Body of pancreas (tissue), 4 donors: ENCODE measurements around the gene CALCOCO2. TPM values are rescaled to one million over a fixed set of nuclear protein-coding genes. Genes with fewer than 3 reads are reported as not detected.
A peak's percentile ranks its signal among the peaks of the same experiment; 100 is the strongest.

Experiments used
- ATAC-seq: fragments of 150-250 bp; one replicate; pipeline ENCODE4 v1.9.1; 2016
- DNase-seq, 4 donors: peaks; one replicate each; pipeline ENCODE4 v3.0.0-alpha.2; 2019
- H3K27ac ChIP-seq, 4 donors: fragments of 200-600 bp; sonication (generic); 1 replicate in 3 of 4; 2 replicates in 1 of 4; pipeline versions ENCODE4 v1.5.1 to v1.6.1; 2016 to 2019; ENCODE audit warnings: mild to moderate bottlenecking in 1 of 4, mixed read lengths in 1 of 4, moderate library complexity in 1 of 4
- H3K27me3 ChIP-seq, 2 donors: fragments of 200-600 bp; sonication (generic); one replicate each; pipeline ENCODE4 v1.6.0; 2016; ENCODE audit warnings: mild to moderate bottlenecking in 1 of 2
- H3K36me3 ChIP-seq, 2 donors: fragments of 200-600 bp; sonication (generic); replicated peaks in 1 of 2; 2 replicates each; pipeline ENCODE4 v1.5.1; 2016; ENCODE audit warnings: low read depth in 2 of 2; ENCODE audit not compliant: insufficient read depth in 1 of 2
- H3K4me1 ChIP-seq: fragments of 200-600 bp; sonication (generic); one replicate; pipeline ENCODE4 v1.6.0; 2016
- H3K4me3 ChIP-seq, 2 donors: fragments of 200-600 bp; sonication (generic); 1 replicate in 1 of 2; 2 replicates in 1 of 2; pipeline ENCODE4 v1.5.1; 2016 to 2019
- H3K9me3 ChIP-seq, 3 donors: fragments of 200-600 bp; sonication (generic); 1 replicate in 2 of 3; 2 replicates in 1 of 3; pipeline ENCODE4 v1.5.1; 2016
- POLR2A ChIP-seq, 3 donors: fragments of 450-650 bp; IDR thresholded peaks; one replicate each; pipeline ENCODE4 v1.6.1; 2016; ENCODE audit warnings: antibody characterized with exemption in 3 of 3, mild to moderate bottlenecking in 2 of 3
- WGBS, 2 donors: methylation state at CpG; one replicate each; pipeline ENCODE4 v1.1.5; 2017; 5-methylcytosine and 5-hydroxymethylcytosine counted together
- intact Hi-C: fragments of 100-400 bp; cut with DNase I; formaldehyde crosslinking; loops from one replicate; pipeline ENCODE4 v1.15.1; 2023
- total RNA-seq, 2 donors: library from RNA; depleted of rRNA; stranded (reverse); fragments of >200 nt; gene quantifications; one replicate each; pipeline ENCODE4 v1.1.0, GENCODE V29; 2016
- TF ChIP-seq, protein P1 (sequence below), 7 experiments: fragments of 450-650 bp in 4 of 7; fragments of 200-600 bp in 3 of 7; sonication (generic) in 3 of 7; IDR thresholded peaks; one replicate each; pipeline ENCODE4 v1.5.1; 2016 to 2019; ENCODE audit warnings: antibody characterized with exemption in 7 of 7

CALCOCO2 gene
- total RNA-seq, 2 donors from 2014 or later: 62.8 to 69.9 TPM

DNA sequence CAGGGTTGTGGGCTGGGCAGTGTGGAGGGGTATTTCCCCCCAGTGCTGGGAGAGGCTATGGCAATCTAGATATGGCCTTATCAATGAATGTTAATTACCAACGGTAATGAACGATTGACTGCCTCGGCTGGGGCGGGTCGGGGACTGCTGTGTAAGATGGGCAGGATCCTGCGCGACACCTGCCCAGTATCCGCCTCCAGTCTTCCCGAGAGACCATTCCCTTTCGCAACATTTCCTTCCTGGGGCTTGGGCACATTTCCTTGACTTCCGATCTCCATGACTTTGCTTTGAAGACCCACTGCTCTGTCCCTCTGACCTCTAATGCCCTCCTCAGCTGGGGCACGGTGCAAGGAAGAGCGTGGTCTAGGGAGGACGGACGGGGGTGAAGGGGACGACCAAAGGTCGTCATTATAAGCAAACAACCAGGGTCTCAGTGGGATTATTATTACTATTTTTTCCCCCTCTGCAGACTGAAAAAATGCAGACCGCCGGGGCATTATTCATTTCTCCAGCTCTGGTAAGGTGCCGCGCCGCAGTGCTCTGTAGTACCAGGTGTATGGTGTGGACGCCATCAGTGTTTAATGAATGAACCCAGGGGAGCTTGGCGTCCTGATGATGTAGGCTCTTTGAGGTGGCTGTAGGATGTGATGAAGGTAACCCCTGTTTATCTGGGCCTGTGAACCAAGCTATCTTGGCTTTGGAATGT lies 62.3 kb downstream of the CALCOCO2 start:
- peak overlapping the region; percentile 42 to 92 (median 82) for H3K27ac ChIP-seq
- WGBS, 2 donors: 0 to 1% methylated on average over 22 to 24 of the region's 24 CpGs
- no peak for TF ChIP-seq POLR2A (IDR thresholded peaks at IDR 0.05)
- TF ChIP-seq, protein P1, sequence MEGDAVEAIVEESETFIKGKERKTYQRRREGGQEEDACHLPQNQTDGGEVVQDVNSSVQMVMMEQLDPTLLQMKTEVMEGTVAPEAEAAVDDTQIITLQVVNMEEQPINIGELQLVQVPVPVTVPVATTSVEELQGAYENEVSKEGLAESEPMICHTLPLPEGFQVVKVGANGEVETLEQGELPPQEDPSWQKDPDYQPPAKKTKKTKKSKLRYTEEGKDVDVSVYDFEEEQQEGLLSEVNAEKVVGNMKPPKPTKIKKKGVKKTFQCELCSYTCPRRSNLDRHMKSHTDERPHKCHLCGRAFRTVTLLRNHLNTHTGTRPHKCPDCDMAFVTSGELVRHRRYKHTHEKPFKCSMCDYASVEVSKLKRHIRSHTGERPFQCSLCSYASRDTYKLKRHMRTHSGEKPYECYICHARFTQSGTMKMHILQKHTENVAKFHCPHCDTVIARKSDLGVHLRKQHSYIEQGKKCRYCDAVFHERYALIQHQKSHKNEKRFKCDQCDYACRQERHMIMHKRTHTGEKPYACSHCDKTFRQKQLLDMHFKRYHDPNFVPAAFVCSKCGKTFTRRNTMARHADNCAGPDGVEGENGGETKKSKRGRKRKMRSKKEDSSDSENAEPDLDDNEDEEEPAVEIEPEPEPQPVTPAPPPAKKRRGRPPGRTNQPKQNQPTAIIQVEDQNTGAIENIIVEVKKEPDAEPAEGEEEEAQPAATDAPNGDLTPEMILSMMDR (IDR thresholded peaks at IDR 0.05): no peak
- intact Hi-C loops: no loop called here
- H3K36me3 ChIP-seq: peaks cover 0 to 6% of the 10 kb centered on the region in 2 donors
- H3K27me3 ChIP-seq: no peaks in the 10 kb centered on the region
- no peak for ATAC-seq
- H3K4me3 ChIP-seq: peak overlapping the region; percentile 77 to 78
- H3K9me3 ChIP-seq: no peaks in the 10 kb centered on the region
- no peak for DNase-seq
- H3K4me1 ChIP-seq: peaks cover 23% of the 10 kb centered on the region

DNA sequence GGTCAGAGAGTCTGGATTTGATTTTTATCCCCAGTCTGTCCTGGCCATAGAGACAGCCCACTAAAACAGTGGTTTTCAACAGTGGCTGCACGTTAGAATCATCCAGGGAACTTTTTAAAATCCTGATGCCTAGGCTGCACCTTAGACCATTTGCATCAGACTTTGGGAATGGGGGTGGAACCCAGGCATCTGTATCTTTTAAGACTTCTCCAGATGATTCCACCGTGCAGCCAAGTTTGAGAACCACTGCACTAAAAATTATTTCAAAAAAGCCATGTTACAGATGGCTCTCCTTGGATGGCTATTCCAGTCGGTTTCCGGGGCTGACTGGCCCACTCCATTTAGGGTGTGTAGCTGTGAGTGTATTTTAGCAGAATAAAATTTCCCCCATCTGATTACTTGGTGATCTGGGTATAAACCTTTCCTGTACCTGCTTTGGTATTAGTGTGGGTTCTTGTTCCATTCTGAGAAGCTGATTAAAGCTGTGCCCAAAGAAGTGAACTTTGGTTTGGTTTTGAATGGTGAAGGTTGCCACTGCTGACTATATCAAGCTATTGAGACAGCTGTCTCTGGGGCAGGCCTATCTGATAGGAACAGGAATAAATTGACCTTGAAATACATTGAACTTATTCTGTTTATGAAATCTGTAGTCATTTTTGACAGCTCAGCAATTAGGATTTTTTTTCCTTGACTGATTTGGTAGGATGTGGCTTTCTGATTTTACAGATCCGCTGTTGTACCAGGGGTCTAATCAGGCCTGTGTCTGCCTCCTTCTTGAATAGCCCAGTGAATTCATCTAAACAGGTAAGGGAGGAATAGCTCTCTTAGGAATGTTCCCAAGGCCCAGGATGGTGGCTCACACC lies 63.0 kb downstream of the CALCOCO2 start:
- Histone ChIP-seq H3K36me3 (peaks cover 0 to 6% of the 10 kb centered on the region in 2 donors), H3K27me3 (no peaks in the 10 kb centered on the region), H3K27ac (no peak overlapping the region), H3K4me3 (peak overlapping the region in 1 of 2 donors; percentile 78), H3K4me1 (peaks cover 23% of the 10 kb centered on the region), H3K9me3 (no peaks in the 10 kb centered on the region)
- no peak for ATAC-seq
- WGBS, 2 donors: 46 to 58% methylated on average over 5 of the region's 5 CpGs
- no peak for DNase-seq
- intact Hi-C loops: no loop called here
- TF ChIP-seq, protein P1 (IDR thresholded peaks at IDR 0.05): no peak
- TF ChIP-seq POLR2A (IDR thresholded peaks at IDR 0.05): no peak

DNA sequence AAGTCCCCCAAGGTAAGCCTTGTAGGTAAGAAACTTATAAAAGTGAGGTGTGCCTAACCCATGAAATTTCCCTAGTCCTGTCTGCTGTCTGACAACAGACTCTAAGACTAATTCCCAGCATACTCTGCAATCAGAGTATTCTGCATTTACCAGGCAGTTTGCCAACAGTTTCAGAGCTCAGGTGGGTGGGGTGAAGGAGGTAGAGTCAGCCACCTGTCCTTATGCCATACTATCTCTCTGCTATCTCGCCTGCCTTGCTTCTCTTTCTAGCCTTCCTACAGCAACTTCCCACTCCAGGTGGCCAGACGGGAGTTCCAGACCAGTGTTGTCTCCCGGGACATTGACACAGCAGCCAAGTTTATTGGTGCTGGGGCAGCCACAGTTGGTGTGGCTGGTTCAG lies 64.1 kb downstream of the CALCOCO2 start:
- no peak for DNase-seq
- 67 to 69% methylated on average over 2 to 3 of the region's 3 CpGs for WGBS, 2 donors
- Histone ChIP-seq H3K27me3 (no peaks in the 10 kb centered on the region), H3K36me3 (peaks cover 0 to 6% of the 10 kb centered on the region in 2 donors), H3K9me3 (no peaks in the 10 kb centered on the region), H3K27ac (no peak overlapping the region), H3K4me3 (no peak overlapping the region), H3K4me1 (peaks cover 23% of the 10 kb centered on the region)
- intact Hi-C loops: no loop called here
- ATAC-seq: no peak
- TF ChIP-seq POLR2A (IDR thresholded peaks at IDR 0.05): no peak
- TF ChIP-seq, protein P1 (IDR thresholded peaks at IDR 0.05): no peak

DNA sequence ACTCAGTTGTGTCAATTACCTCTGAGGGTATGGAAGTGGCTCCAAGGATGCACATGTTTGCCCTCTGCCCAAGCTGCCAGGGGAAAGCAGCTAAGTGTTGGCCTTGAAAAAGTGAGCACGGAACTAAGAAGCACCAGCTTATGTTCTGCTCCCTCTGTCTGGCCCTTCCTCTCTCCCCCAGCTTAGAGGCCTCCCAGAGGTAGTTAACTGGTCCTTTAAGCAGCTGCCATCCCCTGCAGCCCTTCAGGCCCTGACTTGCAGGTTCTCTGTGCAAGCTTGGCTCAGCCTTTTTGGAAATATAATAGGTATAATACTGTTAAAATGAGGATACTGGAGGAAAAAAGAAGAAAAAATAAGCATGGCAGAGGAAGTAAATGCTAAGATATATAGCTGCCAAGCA lies 70.4 kb downstream of the CALCOCO2 start:
- intact Hi-C loops: no loop called here
- 24 to 43% methylated on average over 1 of the region's 1 CpG for WGBS, 2 donors
- Histone ChIP-seq H3K27me3 (no peaks in the 10 kb centered on the region), H3K27ac (no peak overlapping the region), H3K4me3 (no peak overlapping the region), H3K36me3 (no peaks in the 10 kb centered on the region), H3K4me1 (no peaks in the 10 kb centered on the region), H3K9me3 (no peaks in the 10 kb centered on the region)
- TF ChIP-seq, protein P1 (IDR thresholded peaks at IDR 0.05): no peak
- no peak for TF ChIP-seq POLR2A (IDR thresholded peaks at IDR 0.05)
- ATAC-seq (no peak), DNase-seq (no peak)
